Stimulated activated CD8-positive, alpha-beta memory T cell treated with anti-CD3 and anti-CD28 coated beads, Interleukin-4, amount 100 ng/mL, for 1 hour (primary cell): ENCODE results near the gene ZNF474.

Source experiments
- DNase-seq, 2 donors: peaks; one replicate each; pipeline ENCODE4 v3.0.0-alpha.2; 2020; ENCODE audit warnings: low read depth in 2 of 2, low spot score in 1 of 2

The ZNF474 gene

DNA sequence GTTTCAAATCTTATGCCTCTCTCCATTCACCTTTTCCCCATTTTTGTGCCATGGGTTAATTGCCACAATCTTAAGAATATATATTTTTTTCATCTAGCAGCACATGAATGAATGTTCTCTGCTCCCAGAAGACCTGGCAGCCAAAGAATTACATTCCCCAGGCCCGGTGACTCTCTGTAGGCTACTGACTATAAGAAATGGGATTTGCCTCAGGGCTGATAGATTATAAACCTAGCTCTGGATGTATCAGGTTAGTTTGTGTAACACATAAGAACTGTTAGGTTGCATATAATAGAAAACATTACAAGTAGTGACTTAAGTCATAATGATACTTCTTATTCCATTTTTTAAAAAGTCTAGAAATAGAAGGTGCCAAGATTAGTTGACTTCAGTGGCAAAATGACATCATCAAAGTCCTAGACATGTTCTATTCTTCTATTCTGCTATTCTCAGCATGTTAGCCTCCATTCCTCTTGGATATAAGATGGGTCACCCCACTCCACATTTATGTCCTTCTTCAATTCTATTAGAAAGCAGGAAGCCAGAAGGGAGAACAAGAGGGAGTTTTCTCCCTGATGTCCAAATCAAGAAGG, 10.9 kb upstream of the ZNF474 start:
- no peak for DNase-seq

DNA sequence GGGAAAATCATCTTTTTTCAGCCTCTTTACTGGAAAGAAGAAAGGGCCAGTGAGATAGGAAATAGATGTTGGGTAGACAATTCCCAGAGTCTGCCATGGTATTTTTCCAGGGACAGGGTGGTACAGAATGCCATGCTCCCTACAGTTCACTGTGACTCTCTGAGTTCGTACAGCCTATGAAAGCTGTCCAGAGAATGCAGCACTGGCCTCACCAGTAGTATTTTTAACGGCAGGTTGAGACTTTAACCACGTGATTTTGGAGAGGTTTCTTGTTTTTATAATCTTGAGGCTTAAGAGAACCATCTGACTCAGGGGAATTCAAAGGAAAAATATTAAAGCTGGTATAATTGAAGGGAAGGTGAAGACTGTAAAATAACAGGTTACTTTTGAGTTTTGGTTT, 10.1 kb upstream of the ZNF474 start:
- DNase-seq, result no peak

DNA sequence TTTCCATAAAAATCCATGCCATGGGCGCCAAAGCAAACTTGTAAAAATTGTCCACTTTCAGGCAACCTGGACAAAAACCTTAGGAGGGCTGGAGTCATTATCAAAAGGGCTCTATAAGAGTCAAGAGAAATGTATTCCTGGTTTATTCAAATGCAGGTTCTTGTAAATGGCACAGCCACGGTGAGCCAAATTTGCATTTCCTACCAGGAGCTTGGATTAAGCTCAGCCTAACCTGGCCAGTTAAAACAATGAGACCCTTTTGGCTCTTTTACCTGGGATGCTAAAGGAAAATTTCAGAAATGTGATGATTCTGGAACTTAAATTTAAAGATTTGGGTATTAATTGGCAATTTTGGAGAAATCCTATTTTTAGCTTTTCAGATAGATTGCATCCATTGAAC, 8.9 kb upstream of the ZNF474 start:
- no peak for DNase-seq

DNA sequence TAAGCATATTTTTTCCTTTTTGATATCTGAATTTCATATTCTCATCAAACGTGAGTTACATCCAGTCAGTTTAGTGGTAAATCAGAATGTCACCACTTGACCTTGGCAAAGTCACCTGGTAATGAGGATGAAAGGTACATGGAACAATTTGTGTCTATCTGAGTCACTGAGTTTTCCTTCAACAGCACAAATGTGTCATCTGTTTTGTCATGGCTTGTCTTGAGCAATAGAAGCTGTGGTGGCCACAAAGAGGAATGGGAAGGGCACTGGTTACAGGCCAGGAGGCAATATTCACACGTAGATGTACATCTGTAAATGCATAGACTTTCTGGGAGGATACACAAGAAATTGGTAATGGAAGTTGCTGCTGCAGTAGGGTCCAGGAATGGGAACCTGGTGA, 8.4 kb upstream of the ZNF474 start:
- no peak for DNase-seq

DNA sequence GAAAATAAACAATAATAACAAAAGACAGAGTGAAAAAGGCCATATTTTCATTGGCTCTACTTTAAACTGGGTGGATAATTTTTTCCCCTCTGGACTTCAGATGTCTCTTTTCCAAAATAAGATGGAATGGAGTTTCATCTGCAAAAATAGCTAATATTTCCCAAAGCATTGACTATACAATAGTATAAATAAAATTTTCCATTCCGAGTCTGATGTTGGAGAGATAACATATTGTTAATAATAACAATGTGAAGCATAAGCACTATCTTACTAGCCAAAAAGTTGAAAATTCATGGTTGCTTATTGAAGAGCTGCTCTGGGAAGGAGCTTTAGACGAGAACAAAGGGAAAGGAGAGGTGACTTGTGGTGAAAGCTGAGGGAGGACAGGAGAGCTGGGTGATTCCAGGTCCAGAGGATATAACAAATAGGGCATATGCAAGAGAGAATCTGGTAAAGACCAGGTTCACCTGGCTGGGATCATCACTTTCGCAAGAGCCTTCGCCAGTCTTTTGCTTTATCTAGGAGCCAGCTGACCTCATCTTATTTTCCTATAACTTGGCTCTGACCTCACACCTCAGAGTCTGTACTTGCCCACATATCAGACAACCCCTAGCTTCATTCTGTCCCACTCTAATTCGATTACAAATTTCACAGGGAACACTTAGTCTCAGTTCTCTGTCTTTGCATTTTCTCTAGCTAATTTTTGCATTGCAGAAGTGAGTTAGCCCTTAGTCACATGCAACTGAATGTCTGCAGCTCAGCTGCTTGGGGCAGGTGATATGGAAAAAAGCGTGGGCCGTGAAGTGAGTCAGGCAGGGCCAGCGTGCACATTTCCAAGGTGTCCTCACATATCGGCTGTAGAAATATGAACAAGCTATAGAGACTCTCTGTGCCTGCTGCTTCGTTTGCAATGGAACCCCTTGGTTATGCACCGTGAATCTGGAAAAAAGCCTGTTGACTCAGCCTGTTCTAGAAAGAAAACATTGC, 7.6 kb upstream of the ZNF474 start:
- DNase-seq, result no peak

DNA sequence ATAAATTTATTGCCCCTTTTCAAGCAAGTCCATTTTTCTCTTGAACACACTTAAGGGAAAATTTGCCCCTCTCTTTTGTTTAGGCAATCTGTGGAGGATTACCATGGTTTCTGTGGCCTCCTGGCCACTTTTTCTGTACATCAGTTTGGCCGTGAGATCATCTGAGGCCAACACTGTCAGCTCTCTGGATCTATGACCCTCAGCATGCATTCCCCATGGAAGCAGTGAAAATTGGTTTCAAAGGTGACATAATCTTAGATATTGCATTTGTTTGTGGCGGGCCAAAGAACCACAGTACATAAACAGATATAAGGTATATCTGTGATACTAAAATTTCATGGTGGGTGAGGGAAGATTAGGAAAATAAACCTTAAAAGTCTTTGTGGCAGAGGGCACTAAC, 4.6 kb upstream of the ZNF474 start:
- DNase-seq, result no peak

DNA sequence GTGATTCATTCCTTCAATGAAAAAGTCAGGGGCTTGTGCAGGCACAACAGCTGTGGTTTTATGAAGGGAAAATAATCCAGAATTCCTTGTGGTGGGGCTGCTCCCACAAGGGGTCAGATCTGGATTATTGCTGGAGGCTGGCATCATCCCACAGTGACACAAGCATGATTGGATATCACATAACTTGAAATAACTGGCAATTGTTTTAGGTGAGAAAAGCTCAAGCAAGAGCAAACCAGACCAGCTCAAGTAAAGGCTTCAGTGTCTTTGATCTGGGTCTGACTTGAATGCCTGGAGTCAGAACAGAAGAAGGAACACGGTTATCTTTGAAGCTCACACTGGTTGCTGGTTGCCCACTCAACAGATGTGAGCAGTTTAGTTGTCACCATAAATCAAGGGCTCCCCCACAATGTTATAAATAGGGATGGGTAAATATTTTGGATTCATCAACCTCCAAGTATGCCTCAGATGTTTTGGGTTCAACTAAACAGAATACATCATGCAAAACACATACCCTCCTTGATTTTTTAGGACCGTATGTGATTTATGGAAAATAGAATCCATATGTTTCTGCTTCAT, 3.1 kb upstream of the ZNF474 start:
- DNase-seq, result no peak

DNA sequence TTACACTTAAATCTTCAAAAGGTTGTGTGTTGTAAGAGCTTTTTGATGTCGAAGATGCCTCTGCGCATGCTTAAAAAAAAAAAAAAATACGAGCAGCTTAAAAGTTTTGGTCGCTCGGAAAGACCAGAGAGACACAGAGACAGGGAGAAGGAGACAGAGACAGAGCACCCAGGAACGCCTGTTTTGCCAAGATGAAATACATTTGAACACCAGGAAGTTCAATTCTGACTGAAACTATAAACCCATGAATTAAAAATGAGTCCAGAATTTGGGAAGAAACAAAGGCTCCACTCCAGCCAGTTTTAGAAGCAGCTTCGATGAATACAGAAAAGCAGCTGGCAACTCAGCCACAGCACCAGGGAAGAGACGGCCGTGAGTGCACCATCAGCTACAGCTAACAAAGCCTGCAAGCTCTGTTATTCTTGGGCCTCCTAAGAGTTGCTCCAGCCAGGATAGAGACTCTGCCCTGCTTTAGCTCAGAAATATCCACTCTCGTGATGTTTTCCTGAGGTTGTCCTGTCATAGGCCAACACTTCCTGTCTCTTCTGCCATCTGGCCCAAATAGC, 2.5 kb upstream of the ZNF474 start:
- no peak for DNase-seq

DNA sequence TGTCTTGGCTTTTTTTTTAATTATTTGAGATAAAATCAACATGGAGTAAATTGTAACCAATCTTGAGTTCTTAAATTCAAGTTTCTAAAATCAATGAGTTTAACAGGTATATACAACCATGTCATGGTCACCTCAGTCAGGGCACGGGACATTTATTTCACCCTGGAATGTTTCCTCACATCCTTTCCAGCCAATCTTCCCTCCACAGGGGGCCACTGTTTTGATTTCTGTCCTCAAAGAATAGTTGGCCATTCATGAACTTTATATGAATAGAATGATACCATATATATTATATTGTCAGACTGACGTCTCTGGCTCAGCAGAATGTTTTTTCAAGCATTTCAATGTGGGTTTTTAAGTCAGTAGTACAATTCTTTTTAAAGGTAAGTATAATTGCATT, 806 bp downstream of the ZNF474 start:
- DNase-seq, result no peak

DNA sequence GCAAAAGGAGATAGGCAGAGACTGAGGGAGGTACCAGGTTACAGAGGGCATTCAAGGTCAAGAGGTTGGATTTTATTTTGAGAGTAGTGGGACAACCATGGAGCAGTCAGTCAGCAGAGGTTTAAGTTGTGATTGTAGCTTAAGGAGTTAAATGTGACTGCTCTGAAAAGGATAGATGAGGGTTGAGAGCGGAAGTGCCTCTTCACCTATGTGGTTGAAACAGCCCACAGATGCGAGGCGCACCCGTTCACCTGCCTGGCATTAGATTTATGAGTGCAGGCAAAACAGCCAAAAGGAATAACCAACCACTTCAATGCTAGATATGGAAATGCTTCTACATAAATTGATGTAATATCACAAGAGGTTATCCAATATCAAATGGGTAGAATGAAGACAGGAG, 8.4 kb downstream of the ZNF474 start:
- DNase-seq, result no peak

DNA sequence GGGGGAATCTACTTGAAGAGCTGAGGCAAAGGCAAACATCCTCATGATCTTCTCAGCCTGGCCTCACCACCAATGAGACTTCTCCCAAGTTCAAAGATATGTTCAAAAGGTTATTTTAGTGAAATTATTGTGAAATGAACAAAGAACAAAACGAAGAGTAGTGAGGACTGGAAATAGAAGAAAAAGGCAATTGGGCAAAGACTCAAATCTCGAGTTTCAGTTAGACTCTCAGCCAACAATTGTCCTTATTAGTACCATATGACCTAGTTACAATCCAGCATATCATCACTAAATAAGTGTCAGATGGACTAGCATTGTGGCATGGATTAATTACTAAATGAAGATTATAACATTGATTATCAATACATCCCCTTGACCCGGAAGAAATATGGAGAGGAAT, 9.0 kb downstream of the ZNF474 start:
- DNase-seq, result no peak

DNA sequence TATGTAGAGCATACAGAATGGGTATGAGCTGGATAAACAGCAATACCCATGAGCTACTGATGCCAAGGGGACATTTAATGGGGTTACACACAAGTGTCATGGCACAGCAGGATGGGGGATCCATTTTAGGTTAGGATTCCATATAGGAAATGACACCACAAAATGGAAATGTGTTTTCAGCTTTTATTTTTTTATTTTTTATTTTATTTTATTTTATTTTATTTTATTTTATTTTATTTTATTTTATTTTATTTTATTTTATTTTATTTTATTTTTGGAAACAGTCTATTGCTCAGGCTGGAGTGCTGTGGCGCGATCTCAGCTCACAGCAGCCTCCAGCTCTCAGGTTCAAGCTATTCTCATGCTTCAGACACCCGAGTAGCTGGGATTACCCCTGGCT, 11.6 kb downstream of the ZNF474 start:
- DNase-seq, result no peak

DNA sequence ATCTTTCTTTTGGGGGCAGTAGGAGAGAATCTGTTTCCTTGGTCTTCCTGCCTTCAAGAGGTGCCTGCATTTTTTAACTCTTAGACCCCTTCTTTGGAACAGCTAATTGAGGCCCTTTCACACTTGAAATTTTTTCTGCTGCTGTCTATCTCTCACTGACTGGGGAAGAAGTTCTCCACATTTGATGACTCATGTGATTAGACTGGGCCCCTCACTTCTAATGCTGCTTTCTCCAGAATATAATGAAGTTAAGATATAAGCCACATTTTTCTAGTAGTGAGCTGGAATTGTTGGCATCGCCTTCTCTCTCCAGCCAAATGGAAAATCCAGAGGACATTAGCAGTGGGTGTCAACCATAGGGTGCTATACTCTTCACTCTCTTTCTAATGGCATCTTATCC, 12.4 kb downstream of the ZNF474 start:
- no peak for DNase-seq

DNA sequence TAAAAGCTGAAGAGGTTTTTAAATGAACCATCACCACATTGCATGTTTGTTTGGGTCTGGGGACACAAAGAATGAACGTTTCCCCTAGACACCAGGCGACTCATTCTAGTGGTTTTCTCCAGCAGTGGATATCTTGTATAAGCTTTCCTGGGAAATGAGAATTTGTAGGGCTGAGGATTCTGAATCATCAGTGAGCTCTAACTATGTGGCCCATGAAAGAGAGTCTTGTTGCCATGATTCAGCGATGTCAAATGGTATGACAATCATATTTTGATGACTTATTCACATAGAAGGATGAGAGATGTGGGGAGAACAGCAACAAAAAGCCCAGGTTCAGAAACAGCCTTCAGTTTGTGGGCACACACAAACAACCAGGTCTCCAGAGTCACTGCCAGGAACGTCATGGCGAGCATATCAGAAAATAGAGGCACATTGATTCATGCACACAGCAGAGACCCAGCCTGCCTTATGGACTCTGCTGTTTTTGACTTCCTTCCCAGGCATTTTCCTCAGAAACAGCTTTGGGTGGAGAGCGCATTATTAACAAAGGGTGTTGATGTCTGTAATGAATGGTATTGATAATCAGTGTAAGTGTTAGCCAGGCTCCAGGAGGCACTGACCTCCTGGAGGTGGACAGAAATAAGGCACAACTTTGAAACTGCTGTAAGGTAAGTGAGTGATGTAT, 13.3 kb downstream of the ZNF474 start:
- no peak for DNase-seq

DNA sequence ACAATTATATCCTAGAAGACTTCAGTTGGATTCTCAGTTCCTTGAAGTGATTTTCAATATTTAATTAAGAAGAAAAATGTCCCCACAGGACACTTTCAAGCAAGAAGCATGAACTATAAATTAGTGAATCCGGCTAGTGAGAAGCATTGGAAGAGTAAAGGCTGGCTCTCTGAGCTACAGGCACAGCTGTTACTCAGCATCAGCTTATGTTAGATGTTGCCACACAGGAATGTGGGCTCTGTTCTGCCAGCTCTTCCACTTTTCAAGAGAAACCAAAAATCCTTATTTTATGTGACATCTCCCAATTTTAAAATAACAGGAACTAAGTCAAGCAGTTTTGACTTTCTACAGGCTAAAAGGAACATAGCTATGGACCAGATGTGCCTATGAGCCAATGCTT, 14.9 kb downstream of the ZNF474 start:
- DNase-seq, result no peak

DNA sequence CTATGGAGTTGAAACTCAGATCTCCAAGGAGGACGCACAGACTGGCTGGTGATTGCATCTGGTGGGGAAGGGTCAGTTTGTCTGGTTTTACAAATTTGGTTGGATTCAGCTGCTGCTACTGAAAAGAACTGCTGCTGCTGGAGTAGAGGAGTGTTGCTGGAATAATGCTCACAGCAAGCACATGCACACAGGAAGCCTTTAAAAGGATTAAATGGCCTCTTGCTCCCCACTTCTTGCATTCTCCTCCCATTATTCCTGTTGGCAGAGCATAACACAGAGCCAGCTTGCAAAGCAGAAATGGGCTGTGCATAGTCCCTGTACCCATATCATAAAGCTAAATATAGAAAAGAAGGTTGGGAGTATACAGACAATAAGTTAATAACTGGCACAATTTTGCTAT, 16.6 kb downstream of the ZNF474 start:
- DNase-seq, result no peak

DNA sequence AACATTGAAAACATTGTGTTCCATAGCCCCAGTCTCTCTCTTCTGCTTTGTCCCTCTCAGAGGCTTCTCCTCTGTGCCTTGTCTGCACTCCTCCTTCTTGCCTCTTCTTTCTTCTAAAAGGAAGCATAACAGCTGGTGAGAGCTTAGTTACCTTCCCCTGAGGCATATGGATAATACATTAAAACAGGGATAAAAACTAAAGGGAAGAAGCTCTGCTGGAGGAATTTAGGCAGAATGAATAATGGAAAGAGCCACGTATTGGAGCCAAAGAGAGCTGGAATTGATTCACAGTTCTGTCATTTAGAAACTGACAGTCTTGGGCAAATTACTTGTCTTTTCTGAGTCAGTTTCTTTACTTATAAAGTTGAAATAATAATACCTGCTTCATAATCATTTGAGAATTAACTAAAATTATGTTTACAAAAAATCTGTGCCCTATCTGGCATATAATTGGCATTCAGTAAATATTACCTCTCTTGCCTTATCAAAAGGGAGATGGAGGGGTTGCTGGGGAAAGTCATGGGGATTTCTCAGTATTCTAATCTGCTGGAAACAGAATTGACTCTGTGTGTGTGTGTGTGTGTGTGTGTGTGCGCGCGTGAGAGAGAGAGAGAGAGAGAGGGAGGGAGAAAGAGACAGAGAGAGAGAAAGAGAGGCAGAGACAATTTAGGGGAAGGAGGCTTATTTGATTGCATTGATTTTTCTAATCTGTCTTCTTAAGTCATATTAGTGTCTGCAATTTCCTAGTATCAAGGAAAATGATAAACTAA, 20.2 kb downstream of the ZNF474 start:
- DNase-seq, result no peak

DNA sequence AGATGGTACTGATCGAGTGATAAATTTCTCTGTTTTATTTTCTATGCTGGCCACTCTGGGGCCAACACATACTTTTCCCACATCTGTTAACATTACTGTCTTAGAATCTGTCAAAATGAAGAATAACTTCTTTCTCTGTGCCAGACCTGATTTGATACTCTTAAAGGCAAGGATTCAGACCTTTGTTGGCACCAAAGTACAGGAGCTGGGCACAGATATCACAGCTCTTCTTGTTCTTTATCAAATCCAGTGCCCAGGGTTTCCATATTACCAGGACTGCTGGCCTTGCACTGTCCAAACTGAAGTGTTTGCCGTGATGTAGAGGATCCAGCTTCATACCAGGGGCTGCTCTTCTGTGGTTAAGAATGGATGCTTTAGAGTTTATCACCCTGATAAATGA, 20.9 kb downstream of the ZNF474 start:
- DNase-seq, result no peak

DNA sequence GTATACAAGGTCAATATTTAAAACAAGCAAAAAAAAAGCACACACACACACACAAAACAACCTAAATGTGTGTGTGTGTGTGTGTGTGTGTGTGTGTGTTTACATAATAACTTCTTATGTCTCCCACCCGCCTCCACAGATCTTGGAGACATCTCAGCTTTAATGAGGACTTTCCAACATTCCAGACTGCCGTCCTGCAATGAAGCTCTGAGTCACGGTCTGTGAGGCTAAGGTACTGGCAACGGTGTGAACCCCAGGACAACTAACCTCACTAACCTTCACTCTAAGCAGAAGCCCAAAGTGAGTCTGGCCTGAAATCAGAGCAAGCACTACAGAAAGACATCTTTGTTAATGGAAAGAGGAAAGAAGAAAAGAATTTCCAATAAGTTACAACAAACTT, 22.3 kb downstream of the ZNF474 start:
- no peak for DNase-seq

DNA sequence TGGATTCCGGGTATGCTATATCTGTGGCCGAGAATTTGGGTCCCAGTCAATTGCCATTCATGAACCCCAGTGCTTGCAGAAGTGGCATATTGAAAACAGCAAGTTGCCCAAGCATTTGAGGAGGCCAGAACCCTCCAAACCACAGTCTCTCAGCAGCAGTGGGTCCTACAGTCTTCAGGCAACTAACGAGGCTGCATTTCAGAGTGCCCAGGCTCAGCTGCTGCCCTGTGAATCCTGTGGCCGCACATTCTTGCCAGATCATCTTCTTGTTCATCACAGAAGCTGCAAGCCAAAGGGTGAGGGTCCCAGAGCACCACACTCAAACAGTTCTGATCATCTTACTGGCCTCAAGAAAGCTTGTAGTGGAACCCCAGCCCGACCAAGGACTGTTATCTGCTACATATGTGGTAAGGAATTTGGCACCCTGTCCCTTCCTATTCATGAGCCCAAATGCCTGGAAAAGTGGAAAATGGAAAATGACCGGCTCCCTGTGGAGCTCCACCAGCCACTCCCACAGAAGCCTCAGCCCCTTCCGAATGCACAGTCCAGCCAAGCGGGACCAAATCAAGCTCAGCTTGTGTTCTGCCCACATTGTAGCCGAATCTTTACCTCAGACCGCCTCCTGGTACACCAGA, 23.0 kb downstream of the ZNF474 start:
- no peak for DNase-seq
